ENCODE results near the gene JMJD6.

DNA sequence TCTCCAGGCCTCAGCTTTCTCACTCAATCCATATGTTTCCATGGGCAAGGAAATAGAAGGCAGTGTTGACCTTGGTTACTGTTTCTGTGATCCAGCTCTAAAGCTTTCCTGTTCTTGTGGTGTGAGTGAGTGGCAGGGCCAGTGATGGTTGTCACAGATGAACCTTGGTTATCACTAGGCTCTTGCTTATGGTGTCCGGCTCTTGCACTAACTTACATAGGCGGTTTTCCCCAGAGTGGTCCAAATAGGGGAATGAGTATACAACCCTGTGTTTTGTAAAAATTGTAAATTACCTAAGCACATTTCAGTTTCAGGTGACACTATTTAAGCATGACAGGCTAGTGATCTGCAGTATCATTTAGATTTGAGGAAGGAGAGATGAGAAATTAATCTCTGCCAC lies 18.3 kb upstream of the JMJD6 start:
- no peak for TF ChIP-seq EP300 (IDR thresholded peaks at IDR 0.05; ENCODE audit: borderline replicate concordance in 1 of 2, low read depth in 2 of 2, low read length in 2 of 2)
- TF ChIP-seq, protein P1, sequence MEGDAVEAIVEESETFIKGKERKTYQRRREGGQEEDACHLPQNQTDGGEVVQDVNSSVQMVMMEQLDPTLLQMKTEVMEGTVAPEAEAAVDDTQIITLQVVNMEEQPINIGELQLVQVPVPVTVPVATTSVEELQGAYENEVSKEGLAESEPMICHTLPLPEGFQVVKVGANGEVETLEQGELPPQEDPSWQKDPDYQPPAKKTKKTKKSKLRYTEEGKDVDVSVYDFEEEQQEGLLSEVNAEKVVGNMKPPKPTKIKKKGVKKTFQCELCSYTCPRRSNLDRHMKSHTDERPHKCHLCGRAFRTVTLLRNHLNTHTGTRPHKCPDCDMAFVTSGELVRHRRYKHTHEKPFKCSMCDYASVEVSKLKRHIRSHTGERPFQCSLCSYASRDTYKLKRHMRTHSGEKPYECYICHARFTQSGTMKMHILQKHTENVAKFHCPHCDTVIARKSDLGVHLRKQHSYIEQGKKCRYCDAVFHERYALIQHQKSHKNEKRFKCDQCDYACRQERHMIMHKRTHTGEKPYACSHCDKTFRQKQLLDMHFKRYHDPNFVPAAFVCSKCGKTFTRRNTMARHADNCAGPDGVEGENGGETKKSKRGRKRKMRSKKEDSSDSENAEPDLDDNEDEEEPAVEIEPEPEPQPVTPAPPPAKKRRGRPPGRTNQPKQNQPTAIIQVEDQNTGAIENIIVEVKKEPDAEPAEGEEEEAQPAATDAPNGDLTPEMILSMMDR (IDR thresholded peaks at IDR 0.05; ENCODE audit: control extremely low read depth in 1 of 3, insufficient read depth in 1 of 3, low read depth in 1 of 3, low read length in 3 of 3): no peak
- no peak for TF ChIP-seq EZH2 (IDR thresholded peaks at IDR 0.05; ENCODE audit: low read depth, low read length, severe bottlenecking)
- no peak for TF ChIP-seq GTF2F1 (IDR thresholded peaks at IDR 0.05; ENCODE audit: borderline replicate concordance, low read depth, low read length)
- no peak for TF ChIP-seq SUZ12 (IDR thresholded peaks at IDR 0.05; ENCODE audit: low read length)

Measured in H1 (cell line).